Ishikawa (cell line): ENCODE results near the gene DNASE1L3.

Source experiments
- CEBPB ChIP-seq: IDR thresholded peaks from 2 replicates; pipeline ENCODE4 v1.6.1; 2012
- EP300 ChIP-seq: IDR thresholded peaks from 2 replicates; pipeline ENCODE4 v1.6.1; 2012; ENCODE audit warnings: borderline replicate concordance
- FOXM1 ChIP-seq: IDR thresholded peaks from 2 replicates; pipeline ENCODE4 v1.6.1; 2012; ENCODE audit warnings: low read depth, borderline replicate concordance
- NFIC ChIP-seq: IDR thresholded peaks from 2 replicates; pipeline ENCODE4 v1.6.1; 2012
- RAD21 ChIP-seq: IDR thresholded peaks from 2 replicates; pipeline ENCODE4 v1.6.1; 2012; ENCODE audit warnings: low read depth
- REST ChIP-seq: IDR thresholded peaks from 2 replicates; pipeline ENCODE4 v1.6.1; 2012; ENCODE audit warnings: low read depth, mild to moderate bottlenecking
- TAF1 ChIP-seq: IDR thresholded peaks from 2 replicates; pipeline ENCODE4 v1.6.1; 2012; ENCODE audit warnings: low read depth, mild to moderate bottlenecking
- TCF12 ChIP-seq: IDR thresholded peaks from 2 replicates; pipeline ENCODE4 v1.6.1; 2012; ENCODE audit warnings: low read depth
- TEAD4 ChIP-seq: IDR thresholded peaks from 2 replicates; pipeline ENCODE4 v1.6.1; 2012

GRCh38 chr3:58144478-58145325 lies 66.1 kb downstream of the DNASE1L3 start:
- TF ChIP-seq FOXM1 (no peak), CEBPB (no peak), RAD21 (no peak), REST (no peak), EP300 (no peak), TAF1 (no peak), TEAD4 (no peak), TCF12 (no peak), NFIC (no peak)
